HG03378 (cell line): ENCODE data around the gene GPRC5B.

ENCODE experiments used
- ATAC-seq: cut with Tn5 transposase; IDR thresholded peaks from one replicate; pipeline ENCODE4 v1.9.1; 2021; ENCODE audit warnings: mild to moderate bottlenecking, moderate library complexity; ENCODE audit not compliant: unreplicated experiment

The GPRC5B gene, protein sequence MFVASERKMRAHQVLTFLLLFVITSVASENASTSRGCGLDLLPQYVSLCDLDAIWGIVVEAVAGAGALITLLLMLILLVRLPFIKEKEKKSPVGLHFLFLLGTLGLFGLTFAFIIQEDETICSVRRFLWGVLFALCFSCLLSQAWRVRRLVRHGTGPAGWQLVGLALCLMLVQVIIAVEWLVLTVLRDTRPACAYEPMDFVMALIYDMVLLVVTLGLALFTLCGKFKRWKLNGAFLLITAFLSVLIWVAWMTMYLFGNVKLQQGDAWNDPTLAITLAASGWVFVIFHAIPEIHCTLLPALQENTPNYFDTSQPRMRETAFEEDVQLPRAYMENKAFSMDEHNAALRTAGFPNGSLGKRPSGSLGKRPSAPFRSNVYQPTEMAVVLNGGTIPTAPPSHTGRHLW

DNA sequence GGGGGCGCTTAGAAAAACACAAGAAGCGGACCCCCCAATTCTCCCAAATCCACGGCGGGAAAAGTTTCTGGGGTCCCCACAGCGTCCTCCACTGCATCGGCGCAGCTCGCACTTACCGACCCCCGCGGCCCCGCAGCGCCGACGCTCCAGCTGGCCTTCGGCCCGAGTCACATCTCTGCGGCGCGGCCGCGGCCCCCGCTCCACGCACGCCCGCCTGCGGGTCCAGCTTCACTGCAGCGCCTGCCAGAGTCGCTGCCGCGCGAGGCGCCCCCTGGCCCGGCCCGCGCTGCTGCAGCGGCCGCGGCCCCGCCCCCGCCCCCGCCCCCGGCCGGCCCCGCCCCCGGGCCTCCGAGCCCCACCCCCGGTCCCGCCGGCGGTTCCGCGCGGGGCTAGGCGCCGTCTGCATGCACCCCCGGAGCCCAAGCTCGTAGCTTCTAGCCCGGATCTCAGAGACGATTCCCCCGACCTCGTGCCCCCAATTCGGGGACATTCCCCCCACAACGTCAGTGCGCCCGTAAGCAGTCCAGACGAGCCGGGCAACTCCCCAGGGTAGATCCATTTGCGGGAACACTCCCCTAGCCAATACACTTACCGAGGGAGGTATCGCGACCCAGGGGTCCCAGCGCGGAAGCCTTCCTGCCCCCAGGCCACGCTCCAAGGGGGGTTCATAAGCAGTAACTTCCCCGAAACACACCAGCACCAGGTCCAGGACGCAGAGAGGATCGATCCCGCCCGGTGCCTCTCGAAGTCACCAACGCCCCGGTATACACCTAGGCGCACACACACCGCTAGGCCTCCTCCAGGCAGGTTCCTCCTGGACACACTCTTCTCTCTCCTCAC is at the start of gene GPRC5B:
TSS of gene GPRC5B (minus strand) at position 238 of the 840 bp plus-strand sequence. CDS start 12,003 bp downstream, outside the sequence.
- ATAC-seq: no peak

DNA sequence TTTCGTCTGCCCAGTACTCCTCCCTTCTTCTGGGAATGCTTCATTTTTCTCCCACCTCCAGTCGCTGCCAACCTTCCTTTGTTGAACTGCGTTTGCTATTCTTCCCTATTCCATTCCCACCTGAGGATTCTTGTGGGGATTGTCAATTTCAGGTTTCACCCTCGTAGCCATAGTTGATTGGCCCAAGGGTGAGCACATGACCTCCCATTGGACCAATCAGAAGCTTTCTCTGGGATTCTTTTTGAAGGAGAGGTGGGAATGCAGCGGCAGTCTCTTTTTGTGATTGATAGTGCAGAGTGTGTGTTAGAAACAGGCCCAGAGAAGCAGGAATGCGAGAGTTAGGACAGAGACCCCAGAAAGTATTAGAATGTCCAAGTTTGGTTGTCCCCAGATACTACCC is 49.1 kb upstream of the GPRC5B start:
- ATAC-seq: no peak

DNA sequence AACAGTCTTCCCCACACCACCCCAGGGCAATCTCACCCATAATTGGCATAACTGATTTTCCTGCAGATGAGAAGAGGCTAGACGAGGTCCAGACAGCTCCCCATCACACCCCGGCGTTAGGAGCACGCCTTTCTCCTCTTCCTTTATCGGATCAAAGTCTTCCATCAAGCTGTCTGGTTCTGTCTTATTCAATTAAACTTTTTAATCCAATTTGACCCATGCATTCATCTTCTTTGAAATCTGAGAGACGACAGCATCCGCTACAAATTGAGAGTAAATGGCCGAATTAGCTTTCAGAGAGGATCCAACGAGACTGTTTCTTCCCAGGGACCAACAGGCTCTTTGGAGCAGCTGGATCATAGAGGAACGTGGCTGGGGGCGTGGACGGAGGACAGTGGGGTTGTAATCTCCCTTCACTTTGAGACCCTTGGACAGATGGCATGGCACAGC is 44.4 kb upstream of the GPRC5B start:
- ATAC-seq: no peak

DNA sequence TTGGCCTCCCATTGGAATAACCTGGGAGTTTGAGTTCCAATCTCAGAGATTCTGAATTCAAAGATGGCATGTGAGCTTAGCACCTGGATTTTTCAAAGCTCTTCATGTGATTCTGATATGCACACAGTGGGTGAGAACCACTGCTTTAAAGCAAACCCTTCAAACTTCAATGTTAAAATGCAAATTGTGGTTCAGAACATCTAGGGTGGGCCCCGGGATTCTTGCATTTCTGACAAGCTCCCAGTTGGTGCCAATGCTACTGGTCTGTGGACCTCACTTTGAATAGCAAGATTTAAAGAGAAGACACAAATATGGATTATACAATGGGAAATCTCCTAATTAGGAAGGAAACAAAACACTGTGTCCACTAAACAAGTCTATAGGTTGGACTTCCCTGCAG is 43.8 kb upstream of the GPRC5B start:
- no peak for ATAC-seq

DNA sequence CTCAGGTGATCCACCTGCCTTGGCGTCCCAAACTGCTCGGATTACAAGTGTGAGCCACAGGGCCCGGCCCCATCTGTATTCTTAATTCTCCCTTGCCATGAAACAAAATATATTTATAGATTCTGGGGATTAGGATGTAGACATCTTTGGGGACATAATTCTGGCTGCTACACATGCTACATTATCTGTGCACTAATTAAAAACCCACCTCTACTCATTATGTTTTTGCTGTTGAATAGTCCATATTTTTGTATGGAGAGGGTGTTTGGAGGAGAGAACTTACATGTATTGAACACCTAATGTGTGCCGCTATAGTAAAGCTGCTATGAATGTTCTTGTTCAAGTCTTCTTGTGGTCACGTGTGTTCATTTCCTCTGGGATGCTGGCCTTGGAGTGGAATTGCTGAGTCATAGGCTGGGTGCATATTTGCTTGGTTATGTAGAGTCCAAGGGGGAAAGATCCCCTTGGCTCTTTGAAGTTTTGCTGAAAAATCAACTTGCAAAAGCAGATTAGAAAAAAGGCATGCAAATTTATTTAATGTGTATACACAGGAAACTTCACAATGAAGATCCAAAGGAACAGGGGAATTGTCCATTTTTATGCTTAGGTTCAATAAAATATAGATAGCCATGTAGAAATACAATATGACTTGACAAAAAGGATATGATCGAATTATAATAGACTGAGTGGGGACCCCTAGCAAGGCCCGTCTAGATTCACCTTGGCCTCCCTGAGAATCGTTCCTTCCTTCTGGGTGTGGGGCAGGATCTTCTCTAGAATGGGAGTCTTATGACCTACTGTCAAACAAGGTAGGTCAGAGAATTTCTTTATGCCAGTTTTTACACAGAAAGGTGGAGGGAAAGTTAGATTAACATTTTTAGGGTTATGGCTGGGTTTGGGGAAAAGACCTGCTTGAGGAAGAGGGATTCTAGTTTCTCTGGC is 42.1 kb upstream of the GPRC5B start:
- no peak for ATAC-seq

DNA sequence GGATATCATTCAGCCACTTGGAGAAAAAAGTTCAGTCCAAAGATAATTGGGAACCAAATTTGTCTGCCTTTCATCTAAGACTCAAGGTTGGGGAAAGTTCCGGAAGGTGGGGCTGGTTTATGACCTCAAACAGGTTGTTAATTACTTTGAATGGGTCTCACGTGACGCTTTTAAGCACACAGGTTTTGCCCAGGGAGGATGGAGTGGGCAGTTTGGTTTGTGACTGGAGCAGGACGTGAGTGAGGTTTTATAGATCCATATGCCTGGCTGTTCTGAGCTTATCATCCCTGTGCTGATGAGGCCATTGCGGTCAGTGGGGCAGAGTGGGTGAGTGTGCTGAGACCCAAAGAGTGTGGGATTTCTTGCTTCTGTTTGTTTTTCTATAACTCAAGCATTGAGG is 38.7 kb upstream of the GPRC5B start:
- no peak for ATAC-seq

DNA sequence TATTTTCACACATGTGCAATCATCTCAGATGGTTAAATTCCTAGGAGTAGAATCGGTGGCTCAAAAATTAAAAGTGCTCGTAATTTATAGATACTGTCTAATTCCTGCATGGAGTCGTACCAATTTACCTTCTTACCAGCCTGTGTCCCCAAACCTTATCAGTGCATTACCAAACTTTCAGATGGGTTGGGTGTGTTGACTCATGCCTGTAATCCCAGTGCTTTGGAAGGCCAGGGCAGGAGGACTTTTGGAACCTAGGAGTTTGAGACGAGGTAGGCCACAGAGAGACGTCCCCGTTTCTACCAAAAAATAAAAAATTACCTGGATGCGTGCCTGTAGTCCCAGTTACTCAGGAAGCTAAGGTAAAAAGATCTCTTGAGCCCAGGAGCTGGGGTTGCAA is 34.5 kb upstream of the GPRC5B start:
- ATAC-seq: no peak

DNA sequence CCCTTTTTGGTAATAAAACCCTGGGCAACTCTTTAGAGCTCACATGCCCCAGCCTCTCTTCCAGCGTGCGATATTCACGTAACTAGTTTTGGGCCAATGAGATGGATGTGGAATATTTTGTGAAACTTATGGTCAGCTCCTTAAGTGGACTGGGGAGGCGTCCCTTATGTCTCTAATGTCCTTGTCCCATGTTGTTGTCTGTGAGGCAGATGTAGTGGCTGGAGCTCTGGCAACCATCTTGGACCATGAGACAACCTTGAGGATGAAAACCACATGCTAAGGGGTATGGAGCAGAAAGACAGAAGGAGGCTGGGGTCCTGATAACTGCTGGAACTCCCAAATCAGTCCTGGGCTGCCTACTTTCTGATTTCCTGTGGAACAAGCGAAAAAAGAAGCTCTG is 31.4 kb upstream of the GPRC5B start:
- ATAC-seq: no peak

DNA sequence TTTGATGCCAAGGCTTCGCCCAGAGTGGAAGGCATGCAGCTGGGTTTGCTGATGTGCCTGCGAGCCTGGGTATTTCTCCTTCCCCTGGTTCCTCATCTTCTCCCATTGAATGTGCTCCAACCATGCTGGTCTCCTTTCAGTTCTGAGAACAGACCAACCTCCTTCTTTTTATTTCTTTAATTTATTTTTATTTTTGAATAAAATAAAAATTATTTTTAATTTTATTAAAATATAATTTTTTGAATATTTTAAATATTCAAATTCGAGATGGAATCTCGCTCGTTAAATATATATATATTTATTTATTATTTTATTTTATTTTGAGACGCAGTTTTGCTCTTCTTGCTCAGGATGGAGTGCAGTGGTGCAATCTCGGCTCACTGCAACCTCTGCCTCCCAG is 30.2 kb upstream of the GPRC5B start:
- ATAC-seq: no peak

DNA sequence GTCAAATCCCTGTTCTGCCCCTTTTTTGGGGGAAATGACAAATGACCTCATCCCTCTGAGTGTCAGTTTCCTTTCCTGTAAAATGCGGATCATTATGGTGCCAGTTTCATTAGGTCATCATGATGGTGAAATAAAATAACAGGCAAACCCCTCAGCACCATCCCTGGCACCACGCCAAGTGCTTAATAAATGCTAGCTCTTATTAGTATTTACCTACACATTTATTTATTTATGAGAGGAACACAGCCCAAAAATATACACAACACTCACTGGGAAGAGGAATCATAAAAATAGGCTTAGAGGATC is 28.6 kb upstream of the GPRC5B start:
- ATAC-seq: no peak

DNA sequence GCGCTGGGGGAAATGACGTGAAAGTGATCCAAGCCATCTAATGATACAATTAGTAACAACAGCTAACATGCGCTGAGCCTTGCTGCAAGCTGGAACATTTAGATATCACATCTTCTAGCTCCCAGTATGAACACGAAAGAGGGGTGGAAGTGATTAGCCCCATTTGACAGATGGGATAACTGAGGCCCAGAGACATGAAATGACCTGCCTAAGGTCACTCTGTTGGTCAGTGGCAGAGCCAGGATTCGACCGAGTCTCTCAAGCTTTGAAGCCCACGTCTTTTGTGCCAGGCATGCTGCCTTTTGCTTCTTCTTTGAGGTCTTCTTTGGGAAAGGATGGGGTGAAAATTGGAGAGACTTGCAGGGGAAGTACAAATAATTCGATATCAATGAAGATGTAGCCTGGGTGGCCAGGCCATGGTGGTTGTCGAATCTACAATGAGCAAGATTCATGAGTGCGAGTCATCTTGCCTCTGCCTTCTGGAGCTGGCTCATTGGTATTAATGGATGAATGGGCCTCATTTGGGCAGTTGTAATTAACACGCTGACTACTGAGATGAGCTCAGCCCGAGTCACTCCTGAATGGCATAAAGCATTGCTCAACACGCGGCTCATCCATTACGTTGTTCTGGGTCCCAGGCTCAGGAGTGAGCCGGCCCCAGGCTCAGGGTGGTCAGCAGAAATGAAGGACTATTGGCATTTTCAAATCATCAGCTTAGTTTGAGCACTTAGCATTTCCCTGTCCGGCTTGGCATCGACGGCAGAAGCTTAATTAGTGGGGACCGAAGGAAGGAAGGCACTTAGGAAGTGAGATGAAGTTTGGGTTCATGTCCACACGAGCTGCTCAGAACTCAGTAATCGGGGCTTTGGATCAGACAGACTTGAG is 28.0 kb upstream of the GPRC5B start:
- ATAC-seq: no peak

DNA sequence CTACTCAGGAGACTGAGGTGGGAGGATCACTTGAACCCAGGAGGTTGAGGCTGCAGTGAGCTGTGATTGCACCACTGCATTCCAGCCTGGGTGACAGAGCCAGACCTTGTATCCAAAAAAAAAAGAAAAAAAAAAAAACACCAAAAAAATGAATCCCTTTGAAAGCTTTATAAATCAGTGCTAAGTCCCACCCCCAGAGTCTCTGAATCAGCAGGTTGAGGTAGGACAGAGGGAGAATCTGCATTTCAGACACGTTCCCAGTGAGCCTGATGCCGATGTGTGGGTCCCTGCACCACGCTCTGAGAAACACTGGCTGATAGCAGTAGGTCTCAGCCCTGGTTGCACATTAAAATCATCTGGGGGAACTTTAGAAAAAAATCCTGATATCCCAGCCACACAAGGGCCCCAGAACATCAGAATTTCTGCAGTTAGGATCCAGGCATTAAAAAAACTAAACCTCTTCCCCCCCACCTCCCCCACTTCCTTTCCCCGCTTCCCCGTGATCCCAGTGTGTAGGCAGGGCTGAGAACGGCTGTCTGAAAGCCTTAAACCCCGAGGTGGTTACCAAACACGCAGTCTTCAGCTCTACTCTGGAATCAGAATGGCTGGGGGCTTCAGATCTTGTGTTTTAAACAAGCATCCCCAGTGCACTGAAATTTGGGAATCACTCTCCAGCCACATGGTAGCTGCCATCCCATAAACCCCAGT is 27.3 kb upstream of the GPRC5B start:
- no peak for ATAC-seq

DNA sequence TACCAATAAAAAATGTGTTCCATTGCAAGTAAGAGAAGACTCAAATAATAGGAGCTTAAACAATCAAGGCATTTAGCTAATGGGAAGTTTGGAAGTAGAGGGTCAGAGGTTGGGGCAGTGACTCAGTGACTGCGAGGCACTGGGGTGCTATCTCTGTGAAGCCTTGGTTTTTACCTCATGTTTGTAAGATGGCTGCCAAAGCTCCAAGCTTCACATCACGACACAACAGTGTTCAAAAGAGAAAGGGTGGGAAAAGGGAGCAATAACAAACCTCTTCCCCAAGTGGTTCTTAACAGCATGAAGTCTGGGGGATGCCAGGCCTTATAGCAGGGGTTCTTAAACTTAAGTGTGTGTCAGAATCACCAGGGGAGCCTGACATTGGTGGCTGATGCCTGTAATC is 26.6 kb upstream of the GPRC5B start:
- no peak for ATAC-seq

DNA sequence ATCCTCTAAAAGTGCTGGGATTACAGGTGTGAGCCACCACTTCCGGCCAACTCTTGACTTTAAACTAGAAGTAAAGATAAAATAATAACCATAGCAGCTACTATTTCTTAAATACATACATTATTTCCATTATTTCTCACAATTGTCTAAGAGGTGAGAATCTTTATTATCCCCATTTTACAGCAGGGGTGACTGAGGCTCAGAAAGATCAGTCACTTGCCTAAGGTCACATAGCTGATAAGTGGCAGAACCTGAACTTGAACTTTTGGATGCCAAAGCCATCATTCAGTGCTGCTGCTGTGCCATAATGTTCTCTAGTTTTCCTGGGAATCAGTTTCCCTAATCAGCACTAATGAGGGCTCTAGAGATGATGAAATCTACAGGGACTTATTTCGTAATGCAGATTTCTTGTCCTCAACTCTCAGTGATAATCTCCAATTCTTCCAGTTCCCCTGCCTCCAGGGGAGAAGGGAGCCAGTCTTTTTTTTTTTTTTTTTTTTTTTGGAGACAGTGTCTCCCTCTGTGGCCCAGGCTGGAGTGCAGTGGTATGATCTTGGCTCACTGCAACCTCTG is 25.2 kb upstream of the GPRC5B start:
- no peak for ATAC-seq

DNA sequence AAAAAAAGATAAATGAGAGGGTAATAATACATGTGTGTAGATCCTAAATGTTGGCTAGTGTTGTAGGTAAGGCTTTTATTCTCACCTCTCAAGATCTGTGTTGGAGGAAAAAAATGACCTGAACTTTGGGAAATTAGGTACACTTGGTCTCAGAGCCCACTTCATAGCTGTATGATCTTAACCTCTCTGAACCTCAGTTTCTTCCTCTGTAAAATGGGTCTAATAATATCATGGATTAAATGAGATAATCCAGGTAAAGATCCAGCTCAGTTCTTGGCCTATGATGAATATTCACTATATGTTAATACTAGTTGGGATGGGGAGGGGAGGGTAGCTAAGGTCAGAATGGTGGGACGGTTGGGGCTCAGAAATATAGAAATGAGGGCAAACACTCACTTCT is 24.3 kb upstream of the GPRC5B start:
- no peak for ATAC-seq

DNA sequence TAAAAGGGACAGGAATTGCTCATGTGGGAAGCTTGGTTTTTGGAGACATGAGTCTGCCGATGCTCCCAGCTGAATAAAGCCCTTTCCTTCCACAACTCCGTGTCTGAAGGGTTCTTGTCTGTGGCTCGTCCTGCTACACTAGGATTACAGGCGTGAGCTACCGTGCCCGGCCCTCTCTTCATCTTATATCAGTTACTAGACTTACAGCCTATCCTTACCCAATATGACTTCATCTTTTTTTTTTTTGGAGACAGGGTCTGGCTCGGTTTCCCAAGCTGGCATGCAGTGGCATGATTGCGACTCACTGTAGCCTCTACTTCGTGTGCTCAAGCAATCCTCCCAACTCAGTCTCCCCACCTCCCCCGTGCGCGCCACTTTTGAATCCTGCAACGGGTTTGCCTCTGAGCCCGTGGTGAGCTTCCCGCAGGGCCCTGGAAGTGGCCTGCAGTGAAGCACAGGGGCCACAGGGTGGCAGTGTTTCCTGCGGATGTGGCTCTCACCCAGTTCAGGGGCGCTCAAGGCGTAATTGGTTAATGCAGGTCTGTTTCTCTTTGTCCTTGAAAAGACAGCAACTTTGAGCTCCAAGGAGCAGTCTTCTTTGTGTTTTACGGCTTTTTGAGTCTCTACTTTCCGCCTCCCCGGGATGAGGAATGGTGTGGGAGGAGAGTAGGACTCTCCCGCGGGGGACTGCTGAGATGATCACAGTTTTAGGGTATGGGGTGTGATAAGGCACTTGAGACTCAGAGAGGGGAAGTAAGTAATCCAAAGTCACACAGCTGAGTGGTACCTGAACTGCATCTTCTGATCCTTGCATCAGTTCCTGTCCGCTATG is 22.7 kb upstream of the GPRC5B start:
- ATAC-seq: no peak

DNA sequence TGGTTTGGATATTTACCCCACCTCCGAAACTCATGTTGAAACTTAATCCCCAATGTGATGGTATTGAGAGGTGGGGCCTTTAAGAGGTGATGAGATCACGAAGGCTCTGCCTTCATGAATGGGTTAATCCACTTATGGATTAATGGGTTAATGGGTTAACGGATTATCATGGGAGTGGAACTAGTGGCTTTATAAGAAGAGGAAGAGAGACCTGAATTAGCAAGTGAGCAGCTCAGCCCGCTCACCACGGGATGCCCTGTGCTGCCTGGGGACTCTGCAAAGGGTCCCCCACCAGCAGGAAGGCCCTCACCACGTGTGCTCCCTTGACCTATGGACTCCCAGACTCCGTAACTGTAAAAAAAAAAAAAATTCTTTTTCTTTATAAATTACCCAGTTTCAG is 16.5 kb upstream of the GPRC5B start:
- no peak for ATAC-seq

DNA sequence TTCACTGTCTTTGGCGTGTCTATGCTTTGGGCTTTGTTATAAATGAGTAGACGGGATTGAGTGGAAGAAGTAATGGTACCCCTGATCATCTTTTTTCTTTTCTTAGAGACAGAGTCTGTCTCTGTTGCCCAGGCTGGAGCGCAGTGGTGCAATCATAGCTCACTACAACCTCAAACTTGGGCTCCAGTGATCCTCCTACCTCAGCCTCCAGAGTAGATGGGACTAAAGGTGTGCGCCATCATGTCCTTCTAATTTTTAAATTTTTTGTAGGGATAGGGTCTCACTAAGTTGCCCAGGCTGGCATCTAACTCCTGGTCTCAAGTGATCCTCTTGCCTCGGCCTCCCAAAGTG is 14.9 kb upstream of the GPRC5B start:
- ATAC-seq: no peak
